Lung (tissue), 12 donors: Measurements from ENCODE around the gene WDR20. TPM values are rescaled to one million over a fixed set of nuclear protein-coding genes. Genes with fewer than 3 reads are reported as not detected.
"Not testable (repeated sequence)": the region's sequence is repeated elsewhere in the genome, so short reads cannot be mapped to it uniquely, and the experiment has no call there.

ENCODE experiments used
- ATAC-seq: fragments of 200-7000 bp; cut with Tn5 transposase; one replicate; pipeline ENCODE4 v1.9.1; 2020; ENCODE audit warnings: moderate number of reproducible peaks; ENCODE audit not compliant: insufficient read depth, low FRiP score
- DNase-seq, 3 donors: peaks; one replicate each; pipeline ENCODE4 v3.0.0-alpha.2; 2013 to 2017
- H3K27ac ChIP-seq, 2 donors: one replicate each; pipeline ENCODE4 v1.5.1; 2013; ENCODE audit warnings: mild to moderate bottlenecking in 2 of 2, moderate library complexity in 2 of 2, control low read depth in 1 of 2, inconsistent platforms in 1 of 2, low read depth in 1 of 2, low read length in 1 of 2
- H3K27me3 ChIP-seq, 3 donors: one replicate each; pipeline ENCODE4 v1.5.1; 2013; ENCODE audit warnings: low read length in 2 of 3; ENCODE audit not compliant: control insufficient read depth in 3 of 3, insufficient read depth in 3 of 3
- H3K36me3 ChIP-seq, 4 donors: one replicate each; pipeline ENCODE4 v1.5.1; 2013; ENCODE audit warnings: low read length in 4 of 4, mild to moderate bottlenecking in 1 of 4, moderate library complexity in 1 of 4; ENCODE audit not compliant: control insufficient read depth in 4 of 4, insufficient read depth in 4 of 4
- H3K4me1 ChIP-seq, 5 donors: one replicate each; pipeline ENCODE4 v1.5.1; 2013; ENCODE audit warnings: low read length in 5 of 5, mild to moderate bottlenecking in 2 of 5, moderate library complexity in 1 of 5; ENCODE audit not compliant: control insufficient read depth in 5 of 5, insufficient read depth in 5 of 5
- H3K4me3 ChIP-seq: one replicate; pipeline ENCODE4 v1.5.1; 2013; ENCODE audit warnings: mild to moderate bottlenecking, control low read depth, moderate library complexity
- H3K9ac ChIP-seq, 2 donors: one replicate each; pipeline ENCODE4 v1.5.1; 2013; ENCODE audit warnings: low read length in 2 of 2, control low read depth in 1 of 2; ENCODE audit not compliant: insufficient read depth in 1 of 2
- H3K9me3 ChIP-seq, 4 donors: one replicate each; pipeline ENCODE4 v1.5.1; 2013; ENCODE audit warnings: low read length in 3 of 4, mild to moderate bottlenecking in 1 of 4, moderate library complexity in 1 of 4; ENCODE audit not compliant: control insufficient read depth in 4 of 4, insufficient read depth in 3 of 4
- WGBS, 2 donors: extraction: QIAGEN DNeasy Blood & Tissue Kit; methylation state at CpG; one replicate each; pipeline ENCODE4 v1.1.7; 2013; 5-methylcytosine and 5-hydroxymethylcytosine counted together
- polyA plus RNA-seq, 2 donors: library from polyadenylated mRNA; stranded (reverse); fragments of 200-250 nt; gene quantifications; one replicate each; pipeline ENCODE4 v1.2.1, GENCODE V29; 2013
- total RNA-seq, 2 donors: library from RNA; depleted of rRNA in 1 of 2; stranded (reverse); fragments of >200 nt in 1 of 2; gene quantifications; one replicate each; pipeline ENCODE4 v1.2.1, GENCODE V29; 2014 to 2021
- TF ChIP-seq, protein P1 (sequence below): IDR thresholded peaks from 2 replicates; pipeline ENCODE4 v1.5.1; 2012; ENCODE audit warnings: mild to moderate bottlenecking; ENCODE audit errors: control extremely low read depth, extremely low read depth
- donor health status: control.
- donor health status: control.
- donor health status: Bipolar disorder and iron deficiency.
- donor health status: healthy.
- donor health status: DM: yes; HTN: yes; CAD: no.

WDR20 gene
- total and polyA plus RNA-seq, 4 donors, result 10.3 to 30.7 (median 19.7) TPM

DNA sequence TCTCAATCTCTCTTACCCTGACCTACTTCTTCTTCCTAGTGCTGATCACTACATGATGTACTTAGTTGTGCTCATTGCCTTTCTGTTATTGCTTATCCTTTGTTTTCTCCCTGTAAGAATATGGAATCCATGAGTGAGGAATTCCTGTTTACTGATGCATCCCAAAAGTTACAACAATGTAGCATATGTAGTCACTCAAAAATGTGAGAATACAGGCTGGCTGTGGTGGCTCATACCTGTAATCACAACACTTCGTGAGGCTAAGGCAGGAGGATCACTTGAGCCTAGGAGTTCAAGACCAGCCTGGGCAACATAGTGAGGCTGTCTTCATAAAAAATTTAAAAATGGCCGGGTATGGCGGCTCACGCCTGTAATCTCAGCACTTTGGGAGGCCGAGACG, 8.0 kb upstream of the WDR20 start:
- no peak for DNase-seq
- H3K27ac ChIP-seq, result no peak overlapping the region
- 81 to 82% methylated on average over 6 of the region's 6 CpGs for WGBS, 2 donors
- no peaks in the 10 kb centered on the region for H3K27me3 ChIP-seq
- H3K9me3 ChIP-seq, result no peaks in the 10 kb centered on the region
- no peaks in the 10 kb centered on the region for H3K36me3 ChIP-seq
- no peak for ATAC-seq
- TF ChIP-seq, protein P1, sequence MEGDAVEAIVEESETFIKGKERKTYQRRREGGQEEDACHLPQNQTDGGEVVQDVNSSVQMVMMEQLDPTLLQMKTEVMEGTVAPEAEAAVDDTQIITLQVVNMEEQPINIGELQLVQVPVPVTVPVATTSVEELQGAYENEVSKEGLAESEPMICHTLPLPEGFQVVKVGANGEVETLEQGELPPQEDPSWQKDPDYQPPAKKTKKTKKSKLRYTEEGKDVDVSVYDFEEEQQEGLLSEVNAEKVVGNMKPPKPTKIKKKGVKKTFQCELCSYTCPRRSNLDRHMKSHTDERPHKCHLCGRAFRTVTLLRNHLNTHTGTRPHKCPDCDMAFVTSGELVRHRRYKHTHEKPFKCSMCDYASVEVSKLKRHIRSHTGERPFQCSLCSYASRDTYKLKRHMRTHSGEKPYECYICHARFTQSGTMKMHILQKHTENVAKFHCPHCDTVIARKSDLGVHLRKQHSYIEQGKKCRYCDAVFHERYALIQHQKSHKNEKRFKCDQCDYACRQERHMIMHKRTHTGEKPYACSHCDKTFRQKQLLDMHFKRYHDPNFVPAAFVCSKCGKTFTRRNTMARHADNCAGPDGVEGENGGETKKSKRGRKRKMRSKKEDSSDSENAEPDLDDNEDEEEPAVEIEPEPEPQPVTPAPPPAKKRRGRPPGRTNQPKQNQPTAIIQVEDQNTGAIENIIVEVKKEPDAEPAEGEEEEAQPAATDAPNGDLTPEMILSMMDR, result no peak
- no peak overlapping the region for H3K4me3 ChIP-seq
- no peaks in the 10 kb centered on the region for H3K4me1 ChIP-seq
- H3K9ac ChIP-seq, result no peak overlapping the region

DNA sequence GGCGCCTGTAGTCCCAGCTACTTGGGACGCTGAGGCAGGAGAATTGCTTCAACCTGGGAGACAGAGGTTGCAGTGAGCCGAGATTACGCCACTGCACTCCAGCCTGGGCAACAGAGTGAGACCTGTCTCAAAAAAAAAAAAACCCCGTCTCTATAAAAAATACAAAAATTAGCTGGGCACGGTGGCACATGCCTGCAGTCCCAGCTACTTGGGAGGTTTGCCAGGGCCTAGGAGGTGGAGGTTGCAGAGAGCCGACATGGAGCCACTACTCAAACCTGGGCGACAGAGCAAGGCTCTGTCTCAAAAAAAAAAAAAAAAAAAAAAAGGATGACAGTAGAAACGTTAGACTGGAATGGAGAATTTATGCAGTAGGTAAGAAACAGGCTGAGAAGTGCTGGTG, 5.7 kb upstream of the WDR20 start:
- H3K36me3 ChIP-seq, H3K4me3 ChIP-seq, H3K9me3 ChIP-seq, H3K9ac ChIP-seq, DNase-seq, ATAC-seq, H3K27me3 ChIP-seq, H3K27ac ChIP-seq, H3K4me1 ChIP-seq: not testable (repeated sequence)
- WGBS, 2 donors, result 89 to 100% methylated on average over 8 to 9 of the region's 9 CpGs

DNA sequence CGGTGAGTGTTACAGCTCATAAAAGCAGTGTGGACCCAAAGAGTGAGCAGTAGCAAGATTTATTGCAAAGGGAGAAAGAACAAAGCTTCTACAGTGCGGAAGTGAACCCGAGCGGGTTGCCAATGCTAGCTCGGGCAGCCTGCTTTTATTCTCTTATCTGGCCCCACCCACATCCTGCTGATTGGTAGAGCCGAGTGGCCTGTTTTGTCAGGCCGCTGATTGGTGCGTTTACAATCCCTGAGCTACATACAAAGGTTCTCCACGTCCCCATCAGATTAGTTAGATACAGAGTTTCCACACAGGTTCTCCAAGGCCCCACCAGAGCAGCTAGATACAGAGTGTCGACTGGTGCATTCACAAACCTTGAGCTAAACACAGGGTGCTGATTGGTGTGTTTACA, 5.0 kb upstream of the WDR20 start:
- H3K9me3 ChIP-seq, H3K27me3 ChIP-seq, DNase-seq, H3K4me3 ChIP-seq, H3K4me1 ChIP-seq, H3K9ac ChIP-seq, H3K27ac ChIP-seq, H3K36me3 ChIP-seq, ATAC-seq: not testable (repeated sequence)
- 91 to 93% methylated on average over 10 of the region's 10 CpGs for WGBS, 2 donors

DNA sequence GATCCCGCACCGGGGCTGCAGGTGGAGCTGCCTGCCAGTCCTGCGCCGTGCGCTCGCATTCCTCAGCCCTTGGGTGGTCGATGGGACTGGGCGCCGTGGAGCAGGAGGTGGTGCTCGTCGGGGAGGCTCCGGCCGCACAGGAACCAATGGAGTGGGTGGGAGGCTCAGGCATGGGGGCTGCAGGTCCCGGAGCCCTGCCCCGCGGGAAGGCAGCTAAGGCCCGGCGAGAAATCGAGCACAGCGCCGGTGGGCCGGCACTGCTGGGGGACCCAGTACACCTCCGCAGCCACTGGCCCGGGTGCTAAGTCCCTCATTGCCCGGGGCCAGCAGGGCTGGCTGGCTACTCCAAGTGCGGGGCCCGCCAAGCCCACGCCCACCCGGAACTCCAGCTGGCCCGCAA, 4.2 kb upstream of the WDR20 start:
- H3K9me3 ChIP-seq, DNase-seq: not testable (repeated sequence)
- 98 to 99% methylated on average over 25 to 30 of the region's 30 CpGs for WGBS, 2 donors

DNA sequence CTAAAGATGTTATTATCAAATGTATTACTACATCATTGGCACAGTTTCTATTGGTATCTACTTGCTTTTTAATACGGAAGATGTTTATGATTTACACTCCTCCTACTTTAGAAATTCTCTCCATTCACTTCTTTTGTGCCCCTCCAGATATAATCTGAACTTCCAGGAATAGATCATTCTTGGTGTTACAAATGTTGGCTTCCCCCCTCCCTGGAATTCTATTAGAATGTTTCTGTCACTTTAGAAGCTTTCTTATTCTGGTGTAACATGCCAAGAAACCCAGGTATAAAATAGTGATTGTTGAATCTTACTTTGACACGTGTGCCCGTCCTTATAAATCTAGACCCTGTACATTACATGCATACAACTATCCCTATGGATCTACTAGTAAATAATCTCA, 1.2 kb upstream of the WDR20 start:
- peaks cover 0 to 4% (median 0%) of the 10 kb centered on the region in 4 donors for H3K36me3 ChIP-seq
- WGBS, 2 donors, result 14 to 24% methylated on average over 3 of the region's 3 CpGs
- no peak for ATAC-seq
- peaks cover 0 to 18% (median 6%) of the 10 kb centered on the region in 5 donors for H3K4me1 ChIP-seq
- TF ChIP-seq, protein P1, result no peak
- H3K9me3 ChIP-seq, result no peaks in the 10 kb centered on the region
- no peak overlapping the region for H3K27ac ChIP-seq
- DNase-seq, result peak in 2 of 3 donors; percentile 3 to 5
- peak overlapping the region in 1 of 2 donors; percentile 28 for H3K9ac ChIP-seq
- no peak overlapping the region for H3K4me3 ChIP-seq
- H3K27me3 ChIP-seq, result no peaks in the 10 kb centered on the region

More for the DNA sequence above, 4.2 kb upstream of the WDR20 start:
- not testable (repeated sequence) for H3K9ac ChIP-seq, H3K36me3 ChIP-seq, ATAC-seq, H3K4me1 ChIP-seq, H3K27ac ChIP-seq, H3K27me3 ChIP-seq, H3K4me3 ChIP-seq
